ENCODE data around the gene BRAF. TPM values are rescaled to one million over a fixed set of nuclear protein-coding genes. Genes with fewer than 3 reads are reported as not detected.
"Not testable (repeated sequence)": the region's sequence is repeated elsewhere in the genome, so short reads cannot be mapped to it uniquely, and the experiment has no call there.

BRAF gene
- total and polyA plus RNA-seq, 2 donors from 2014 or later = 8.0 to 43.9 TPM

DNA sequence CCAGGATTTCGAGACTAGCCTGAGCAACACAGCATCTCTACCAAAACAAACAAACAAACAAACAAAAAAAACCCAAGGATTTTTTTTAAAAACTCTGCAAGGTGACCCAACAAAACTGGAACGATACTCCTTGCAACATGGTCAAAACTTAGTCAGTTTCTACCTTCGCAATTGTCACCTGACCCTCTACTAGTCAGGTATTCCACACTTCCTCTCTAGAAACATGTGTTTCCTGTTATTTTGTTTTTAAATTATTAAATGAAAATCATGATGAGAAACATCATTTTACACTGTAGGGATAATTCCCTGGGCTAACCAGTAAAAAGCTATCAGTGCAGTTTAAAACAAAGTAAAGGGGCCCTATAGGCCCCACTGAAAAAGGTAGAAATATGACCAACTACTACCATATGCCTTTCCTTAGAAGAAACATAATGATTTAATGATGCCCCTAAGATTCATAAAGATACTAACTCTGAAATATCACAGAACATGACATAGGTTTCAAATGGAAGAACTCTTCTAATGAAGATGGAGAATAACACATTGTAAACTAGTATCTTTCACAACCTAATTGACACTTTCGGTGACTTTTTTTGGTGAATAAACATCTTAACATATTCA, 8.7 kb downstream of the BRAF start:
- Histone ChIP-seq H3K27ac (ENCODE audit: low read depth in 2 of 2, low read length in 2 of 2) (no peak overlapping the region), H3K4me1 (ENCODE audit: control insufficient read depth in 2 of 3, insufficient read depth in 2 of 3, low read depth in 1 of 3, low read length in 3 of 3) (peaks cover 0 to 4% (median 0%) of the 10 kb centered on the region in 3 donors), H3K9me3 (ENCODE audit: control insufficient read depth in 2 of 3, insufficient read depth in 1 of 3, low read length in 3 of 3) (no peaks in the 10 kb centered on the region), H3K36me3 (ENCODE audit: control insufficient read depth in 2 of 3, insufficient read depth in 3 of 3, low read length in 3 of 3) (no peaks in the 10 kb centered on the region), H3K4me3 (ENCODE audit: low read length in 3 of 3) (no peak overlapping the region), H3K9ac (ENCODE audit: low read length in 3 of 3) (no peak overlapping the region), H3K27me3 (ENCODE audit: control insufficient read depth, insufficient read depth, low read length) (no peaks in the 10 kb centered on the region)
- intact Hi-C loops (cut with DNase I) = no loop called here
- DNase-seq (no peak), FAIRE-seq (no peak)
- TF ChIP-seq, protein P1, sequence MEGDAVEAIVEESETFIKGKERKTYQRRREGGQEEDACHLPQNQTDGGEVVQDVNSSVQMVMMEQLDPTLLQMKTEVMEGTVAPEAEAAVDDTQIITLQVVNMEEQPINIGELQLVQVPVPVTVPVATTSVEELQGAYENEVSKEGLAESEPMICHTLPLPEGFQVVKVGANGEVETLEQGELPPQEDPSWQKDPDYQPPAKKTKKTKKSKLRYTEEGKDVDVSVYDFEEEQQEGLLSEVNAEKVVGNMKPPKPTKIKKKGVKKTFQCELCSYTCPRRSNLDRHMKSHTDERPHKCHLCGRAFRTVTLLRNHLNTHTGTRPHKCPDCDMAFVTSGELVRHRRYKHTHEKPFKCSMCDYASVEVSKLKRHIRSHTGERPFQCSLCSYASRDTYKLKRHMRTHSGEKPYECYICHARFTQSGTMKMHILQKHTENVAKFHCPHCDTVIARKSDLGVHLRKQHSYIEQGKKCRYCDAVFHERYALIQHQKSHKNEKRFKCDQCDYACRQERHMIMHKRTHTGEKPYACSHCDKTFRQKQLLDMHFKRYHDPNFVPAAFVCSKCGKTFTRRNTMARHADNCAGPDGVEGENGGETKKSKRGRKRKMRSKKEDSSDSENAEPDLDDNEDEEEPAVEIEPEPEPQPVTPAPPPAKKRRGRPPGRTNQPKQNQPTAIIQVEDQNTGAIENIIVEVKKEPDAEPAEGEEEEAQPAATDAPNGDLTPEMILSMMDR (IDR thresholded peaks at IDR 0.05; ENCODE audit: borderline replicate concordance, extremely low read depth, insufficient read depth) = no peak

GRCh38 chr7:140914083-140914482, 10.6 kb downstream of the BRAF start:
- FAIRE-seq (no peak), DNase-seq (peak in 1 of 5 donors; percentile 10)
- Histone ChIP-seq H3K4me1 (ENCODE audit: control insufficient read depth in 2 of 3, insufficient read depth in 2 of 3, low read depth in 1 of 3, low read length in 3 of 3) (peaks cover 0 to 4% (median 0%) of the 10 kb centered on the region in 3 donors), H3K27me3 (ENCODE audit: control insufficient read depth, insufficient read depth, low read length) (no peaks in the 10 kb centered on the region), H3K27ac (ENCODE audit: low read depth in 2 of 2, low read length in 2 of 2) (no peak overlapping the region), H3K36me3 (ENCODE audit: control insufficient read depth in 2 of 3, insufficient read depth in 3 of 3, low read length in 3 of 3) (no peaks in the 10 kb centered on the region), H3K9me3 (ENCODE audit: control insufficient read depth in 2 of 3, insufficient read depth in 1 of 3, low read length in 3 of 3) (no peaks in the 10 kb centered on the region), H3K4me3 (ENCODE audit: low read length in 3 of 3) (no peak overlapping the region), H3K9ac (ENCODE audit: low read length in 3 of 3) (no peak overlapping the region)
- intact Hi-C loops (cut with DNase I) = no loop called here
- TF ChIP-seq, protein P1 (IDR thresholded peaks at IDR 0.05; ENCODE audit: borderline replicate concordance, extremely low read depth, insufficient read depth) = no peak

DNA sequence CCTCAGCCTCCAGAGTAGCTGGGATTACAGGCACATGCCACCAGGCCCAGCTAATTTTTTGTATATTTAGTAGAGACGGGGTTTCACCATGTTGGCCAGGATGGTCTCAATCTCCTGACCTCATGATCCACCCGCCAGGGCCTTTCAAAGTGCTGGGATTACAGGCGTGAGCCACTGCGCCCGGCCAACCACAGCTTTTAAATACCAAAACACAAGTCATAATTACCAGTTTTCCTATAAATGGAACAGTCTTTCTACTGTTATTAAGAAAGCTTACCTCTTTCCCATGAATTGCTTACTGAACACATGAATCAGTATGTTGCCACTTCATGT, 11.2 kb downstream of the BRAF start:
- FAIRE-seq; H3K9ac ChIP-seq (ENCODE audit: low read length in 3 of 3); H3K36me3 ChIP-seq (ENCODE audit: control insufficient read depth in 2 of 3, insufficient read depth in 3 of 3, low read length in 3 of 3); intact Hi-C loops (cut with DNase I); DNase-seq; H3K27me3 ChIP-seq (ENCODE audit: control insufficient read depth, insufficient read depth, low read length); H3K27ac ChIP-seq (ENCODE audit: low read depth in 2 of 2, low read length in 2 of 2); H3K4me1 ChIP-seq (ENCODE audit: control insufficient read depth in 2 of 3, insufficient read depth in 2 of 3, low read depth in 1 of 3, low read length in 3 of 3); H3K9me3 ChIP-seq (ENCODE audit: control insufficient read depth in 2 of 3, insufficient read depth in 1 of 3, low read length in 3 of 3); H3K4me3 ChIP-seq (ENCODE audit: low read length in 3 of 3): not testable (repeated sequence)

GRCh38 chr7:140911746-140912145, 13.0 kb downstream of the BRAF start:
- H3K27ac ChIP-seq (ENCODE audit: low read depth in 2 of 2, low read length in 2 of 2) = no peak overlapping the region
- H3K27me3 ChIP-seq (ENCODE audit: control insufficient read depth, insufficient read depth, low read length) = no peaks in the 10 kb centered on the region
- peaks cover 0 to 4% (median 0%) of the 10 kb centered on the region in 3 donors for H3K4me1 ChIP-seq (ENCODE audit: control insufficient read depth in 2 of 3, insufficient read depth in 2 of 3, low read depth in 1 of 3, low read length in 3 of 3)
- no peak for FAIRE-seq
- no peaks in the 10 kb centered on the region for H3K36me3 ChIP-seq (ENCODE audit: control insufficient read depth in 2 of 3, insufficient read depth in 3 of 3, low read length in 3 of 3)
- no peaks in the 10 kb centered on the region for H3K9me3 ChIP-seq (ENCODE audit: control insufficient read depth in 2 of 3, insufficient read depth in 1 of 3, low read length in 3 of 3)
- intact Hi-C loops (cut with DNase I) = no loop called here
- no peak overlapping the region for H3K9ac ChIP-seq (ENCODE audit: low read length in 3 of 3)
- no peak for DNase-seq
- no peak overlapping the region for H3K4me3 ChIP-seq (ENCODE audit: low read length in 3 of 3)
- TF ChIP-seq, protein P1 (IDR thresholded peaks at IDR 0.05; ENCODE audit: borderline replicate concordance, extremely low read depth, insufficient read depth) = no peak
